Coronary artery (tissue), 2 donors: ENCODE results near the gene XKRX.

Source experiments
- DNase-seq: peaks from one replicate; pipeline ENCODE4 v3.0.0-alpha.2; 2017; ENCODE audit warnings: low spot score
- H3K27ac ChIP-seq, 2 donors: fragments of 200-600 bp; sonication (generic); one replicate each; pipeline ENCODE4 v1.5.1; 2016 to 2019
- H3K4me3 ChIP-seq: fragments of 200-600 bp; sonication (generic); 2 replicates; pipeline ENCODE4 v1.5.1; 2016; ENCODE audit warnings: mild to moderate bottlenecking, moderate library complexity
- CTCF ChIP-seq: fragments of 200-600 bp; sonication (generic); IDR thresholded peaks from one replicate; pipeline ENCODE4 v1.5.1; 2019; ENCODE audit warnings: antibody characterized with exemption

Gene XKRX

GRCh38 chrX:100870527-100870926 lies 58.2 kb downstream of the XKRX start:
- no peak overlapping the region for H3K4me3 ChIP-seq
- no peak for DNase-seq
- H3K27ac ChIP-seq, result no peak overlapping the region
- TF ChIP-seq CTCF, result no peak

GRCh38 chrX:100868273-100868672 lies 60.4 kb downstream of the XKRX start:
- no peak for TF ChIP-seq CTCF
- H3K4me3 ChIP-seq, result no peak overlapping the region
- no peak overlapping the region for H3K27ac ChIP-seq
- DNase-seq, result no peak

- no peak for DNase-seq
- Histone ChIP-seq H3K27ac (no peak overlapping the region), H3K4me3 (no peak overlapping the region)
- TF ChIP-seq CTCF, result no peak
These were observed 63.9 kb downstream of the XKRX start for GRCh38 chrX:100864657-100865391.
